A673 (cell line): ENCODE data around the gene GALR3. TPM values are rescaled to one million over a fixed set of nuclear protein-coding genes. Genes with fewer than 3 reads are reported as not detected.
A peak's percentile ranks its signal among the peaks of the same experiment; 100 is the strongest.

Source experiments
- BruUV-seq: library from RNA; stranded (reverse); fragments of 400-500 nt; replicated peaks from 2 replicates; lab custom pipeline; 2021; lab: Mats Ljungman, UMichigan
- CTCF ChIA-PET: fragments of 300-600 bp; sonication (Branson Sonifier 250); formaldehyde crosslinking; loops from one replicate; lab custom pipeline; 2022; ENCODE audit warnings: antibody characterized with exemption; lab: Charles Lee
- POLR2A ChIA-PET: fragments of 300-600 bp; sonication (Branson Sonifier 250); formaldehyde crosslinking; loops from one replicate; lab custom pipeline; 2022; ENCODE audit warnings: antibody characterized with exemption; ENCODE audit not compliant: low non-redundant PET; lab: Charles Lee
- DNase-seq: peaks from one replicate; pipeline ENCODE4 v3.0.0-alpha.2; 2015; ENCODE audit warnings: low spot score
- H3K27ac ChIP-seq: fragments of 200-600 bp; sonication (generic); 2 replicates; pipeline ENCODE4 v1.5.1; 2016; ENCODE audit warnings: mixed run types, low read depth, mild to moderate bottlenecking, mixed read lengths, antibody characterized with exemption, low read length; ENCODE audit not compliant: poor library complexity, severe bottlenecking
- H3K27me3 ChIP-seq: fragments of 200-600 bp; sonication (generic); replicated peaks from 2 replicates; pipeline ENCODE4 v1.6.1; 2017; ENCODE audit warnings: mixed run types, low read depth, mild to moderate bottlenecking, mixed read lengths, antibody characterized with exemption, low read length; ENCODE audit not compliant: insufficient read depth, poor library complexity
- H3K36me3 ChIP-seq: fragments of 200-600 bp; sonication (generic); 2 replicates; pipeline ENCODE4 v1.6.1; 2016; ENCODE audit warnings: mixed run types, mild to moderate bottlenecking, mixed read lengths, antibody characterized with exemption, low read length; ENCODE audit not compliant: insufficient read depth, poor library complexity, severe bottlenecking
- H3K4me1 ChIP-seq: fragments of 200-600 bp; sonication (generic); 2 replicates; pipeline ENCODE4 v1.6.1; 2017; ENCODE audit warnings: mixed run types, mild to moderate bottlenecking, mixed read lengths, antibody characterized with exemption, low read length; ENCODE audit not compliant: insufficient read depth, poor library complexity, severe bottlenecking
- H3K4me3 ChIP-seq: fragments of 200-600 bp; sonication (generic); 2 replicates; pipeline ENCODE4 v1.5.1; 2016; ENCODE audit warnings: low read depth, mixed run types, mild to moderate bottlenecking, mixed read lengths, low read length; ENCODE audit not compliant: poor library complexity, severe bottlenecking
- H3K9me3 ChIP-seq: fragments of 200-600 bp; sonication (generic); 2 replicates; pipeline ENCODE4 v1.6.1; 2016; ENCODE audit warnings: mixed run types, low read depth, mild to moderate bottlenecking, mixed read lengths, antibody characterized with exemption, low read length; ENCODE audit not compliant: poor library complexity, severe bottlenecking
- EZH2 ChIP-seq: fragments of 200-600 bp; sonication (generic); IDR thresholded peaks from 2 replicates; pipeline ENCODE4 v1.6.1; 2017; ENCODE audit warnings: borderline replicate concordance, low read depth, mild to moderate bottlenecking, mixed read lengths, antibody characterized with exemption, low read length; ENCODE audit not compliant: poor library complexity, severe bottlenecking
- intact Hi-C: fragments of 100-400 bp; cut with micrococcal nuclease; formaldehyde crosslinking; loops from one replicate; pipeline ENCODE4 v1.10.0; 2022; ENCODE audit not compliant: unreplicated experiment
- total RNA-seq: library from RNA; stranded (reverse); gene quantifications from 2 replicates; pipeline ENCODE4 v1.2.3, GENCODE V29; 2021
- TF ChIP-seq, protein P1 (sequence below): fragments of 300-800, 200-600 bp; sonication (generic); conservative IDR thresholded peaks from 2 replicates; pipeline ENCODE4 v1.5.1; 2017; ENCODE audit warnings: low read depth, mild to moderate bottlenecking, antibody characterized with exemption, low read length, moderate library complexity, mixed read lengths

The GALR3 gene
- total RNA-seq, 1 experiment from 2014 or later: not detected

DNA sequence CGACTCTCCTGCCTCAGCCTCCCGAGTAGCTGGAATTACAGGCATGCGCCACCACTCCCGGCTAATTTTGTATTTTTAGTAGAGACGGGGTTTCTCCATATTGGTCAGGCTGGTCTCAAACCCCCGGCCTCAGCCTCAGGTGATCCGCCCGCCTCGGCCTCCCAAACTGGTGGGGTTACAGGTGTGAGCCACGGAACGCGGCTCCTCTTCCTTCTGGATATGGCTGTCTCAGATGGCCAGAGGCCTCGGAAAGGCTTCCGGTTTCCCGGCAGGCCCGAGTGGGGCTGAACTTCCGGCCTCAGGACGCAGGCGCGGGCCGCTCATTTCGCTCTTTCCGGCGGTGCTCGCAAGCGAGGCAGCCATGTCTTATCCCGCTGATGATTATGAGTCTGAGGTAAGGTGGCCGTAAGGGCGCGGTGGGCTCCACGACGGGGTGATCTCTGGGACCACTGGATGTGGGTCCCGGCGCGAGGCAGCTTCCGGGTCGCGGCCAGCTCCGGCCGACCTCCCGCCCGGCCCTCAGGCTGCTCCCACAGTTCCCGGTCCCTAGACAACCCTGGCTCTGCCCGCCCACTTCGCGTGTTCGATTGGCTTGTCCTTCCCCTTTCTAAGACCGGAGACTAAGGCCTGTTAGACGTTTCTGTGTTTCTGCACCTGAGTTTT is 26.0 kb downstream of the GALR3 start, which contains the start of gene EIF3L:
TSS of gene EIF3L (plus strand) at position 331 of the 663 bp plus-strand sequence. CDS start at position 362, 31 bp downstream.
- BruUV-seq: no TSS peak
- Histone ChIP-seq H3K4me3 (peak within 1 kb of the TSS; percentile 86), H3K27me3 (no peaks in the 10 kb centered on the region), H3K9me3 (peaks cover 10% of the 10 kb centered on the region), H3K4me1 (peaks cover 9% of the 10 kb centered on the region), H3K36me3 (peaks cover 40% of the 10 kb centered on the region), H3K27ac (peak within 1 kb of the TSS; percentile 82)
- intact Hi-C loops: no loop called here
- DNase-seq: peak; percentile 94
- TF ChIP-seq EZH2: no peak
- TF ChIP-seq, protein P1, sequence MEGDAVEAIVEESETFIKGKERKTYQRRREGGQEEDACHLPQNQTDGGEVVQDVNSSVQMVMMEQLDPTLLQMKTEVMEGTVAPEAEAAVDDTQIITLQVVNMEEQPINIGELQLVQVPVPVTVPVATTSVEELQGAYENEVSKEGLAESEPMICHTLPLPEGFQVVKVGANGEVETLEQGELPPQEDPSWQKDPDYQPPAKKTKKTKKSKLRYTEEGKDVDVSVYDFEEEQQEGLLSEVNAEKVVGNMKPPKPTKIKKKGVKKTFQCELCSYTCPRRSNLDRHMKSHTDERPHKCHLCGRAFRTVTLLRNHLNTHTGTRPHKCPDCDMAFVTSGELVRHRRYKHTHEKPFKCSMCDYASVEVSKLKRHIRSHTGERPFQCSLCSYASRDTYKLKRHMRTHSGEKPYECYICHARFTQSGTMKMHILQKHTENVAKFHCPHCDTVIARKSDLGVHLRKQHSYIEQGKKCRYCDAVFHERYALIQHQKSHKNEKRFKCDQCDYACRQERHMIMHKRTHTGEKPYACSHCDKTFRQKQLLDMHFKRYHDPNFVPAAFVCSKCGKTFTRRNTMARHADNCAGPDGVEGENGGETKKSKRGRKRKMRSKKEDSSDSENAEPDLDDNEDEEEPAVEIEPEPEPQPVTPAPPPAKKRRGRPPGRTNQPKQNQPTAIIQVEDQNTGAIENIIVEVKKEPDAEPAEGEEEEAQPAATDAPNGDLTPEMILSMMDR: no peak
- POLR2A ChIA-PET: no interaction called here
- CTCF ChIA-PET: no interaction called here

DNA sequence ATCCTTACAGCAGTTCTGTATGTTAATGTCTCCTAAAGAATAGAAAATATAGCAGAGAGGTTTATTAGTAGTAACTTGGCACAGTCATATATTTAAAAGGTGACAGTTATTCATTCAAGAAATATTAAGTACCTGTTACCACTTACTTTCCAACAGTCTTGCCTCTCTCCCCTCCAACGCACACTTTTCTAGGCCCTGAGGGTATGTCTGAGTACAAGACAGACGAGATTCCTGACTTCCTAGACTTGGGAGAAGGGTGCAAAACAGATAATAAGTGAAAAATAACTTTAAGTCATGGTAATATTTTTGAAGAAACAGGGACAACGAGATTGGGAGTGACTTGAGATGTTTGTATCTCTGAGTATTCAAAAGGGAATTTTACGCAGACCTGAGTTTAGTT is 27.6 kb downstream of the GALR3 start:
- no TSS peak for BruUV-seq
- intact Hi-C loops: no loop called here
- no peak for DNase-seq
- Histone ChIP-seq H3K4me1 (peaks cover 9% of the 10 kb centered on the region), H3K27me3 (no peaks in the 10 kb centered on the region), H3K9me3 (no peaks in the 10 kb centered on the region), H3K4me3 (no peak overlapping the region), H3K27ac (no peak overlapping the region), H3K36me3 (peaks cover 56% of the 10 kb centered on the region)
- ChIA-PET CTCF (no interaction called here), POLR2A (no interaction called here)
- TF ChIP-seq EZH2: no peak
- TF ChIP-seq, protein P1: no peak

DNA sequence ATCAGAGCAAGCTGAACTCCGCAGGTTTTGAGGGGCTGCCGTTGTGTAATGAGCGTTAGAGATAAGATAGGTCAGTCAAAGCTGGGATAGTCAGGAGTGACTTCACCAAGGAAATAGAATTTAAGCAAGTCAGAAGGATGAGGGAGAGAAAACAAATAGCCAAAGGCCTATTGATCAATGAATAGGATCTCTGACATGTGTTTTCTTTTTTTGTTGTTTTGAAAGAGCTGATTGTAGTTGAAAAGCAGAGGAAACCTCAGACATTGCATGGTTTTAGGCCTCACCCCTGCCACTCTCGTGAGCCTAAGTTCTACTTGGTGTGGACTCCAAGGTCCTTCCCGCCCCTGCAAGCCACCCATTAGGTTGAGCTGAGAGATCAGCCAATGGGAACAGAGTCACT is 29.2 kb downstream of the GALR3 start:
- intact Hi-C loops: no loop called here
- ChIA-PET POLR2A (no interaction called here), CTCF (no interaction called here)
- no peak overlapping the region for H3K27ac ChIP-seq
- BruUV-seq: no TSS peak
- H3K9me3 ChIP-seq: no peaks in the 10 kb centered on the region
- H3K27me3 ChIP-seq: no peaks in the 10 kb centered on the region
- H3K4me1 ChIP-seq: peaks cover 9% of the 10 kb centered on the region
- DNase-seq: no peak
- TF ChIP-seq EZH2: no peak
- TF ChIP-seq, protein P1: no peak
- H3K4me3 ChIP-seq: no peak overlapping the region
- H3K36me3 ChIP-seq: peaks cover 72% of the 10 kb centered on the region
